ENCODE data around the gene EFNA3.

The EFNA3 gene

GRCh38 chr1:155078469-155079209 is at the start of gene EFNA3:
Gene EFNA3 (plus strand): TSS chr1:155078837. CDS start chr1:155078942, 105 bp downstream.
- peak; percentile 81 to 92 (median 82) for DNase-seq

- no peak for DNase-seq
Measured at GRCh38 chr1:155029513-155030242, 49.0 kb upstream of the EFNA3 start.

GRCh38 chr1:155030243-155030795 is 48.3 kb upstream of the EFNA3 start:
- DNase-seq, result no peak

DNA sequence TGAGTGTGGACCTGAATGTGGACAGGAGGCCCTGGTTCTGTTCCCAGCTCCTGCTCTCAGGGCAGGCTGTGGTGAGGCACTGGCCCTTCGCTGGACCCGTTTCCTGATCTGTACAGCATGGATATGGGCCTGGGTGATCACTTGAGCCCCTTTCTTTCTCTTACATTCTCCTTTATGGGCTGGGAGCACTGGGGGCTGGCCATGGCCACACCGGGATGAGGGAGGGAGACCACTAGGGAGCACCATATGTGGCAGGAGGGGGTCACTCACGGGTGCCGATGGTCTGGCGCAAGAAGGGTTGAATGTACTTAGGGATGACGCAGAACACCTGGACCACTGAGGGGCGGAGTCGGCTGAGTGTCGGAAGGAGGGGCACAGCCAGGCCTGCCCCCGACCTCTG is 47.7 kb upstream of the EFNA3 start:
- DNase-seq, result no peak

GRCh38 chr1:155032886-155033285 is 45.8 kb upstream of the EFNA3 start:
- no peak for DNase-seq

DNA sequence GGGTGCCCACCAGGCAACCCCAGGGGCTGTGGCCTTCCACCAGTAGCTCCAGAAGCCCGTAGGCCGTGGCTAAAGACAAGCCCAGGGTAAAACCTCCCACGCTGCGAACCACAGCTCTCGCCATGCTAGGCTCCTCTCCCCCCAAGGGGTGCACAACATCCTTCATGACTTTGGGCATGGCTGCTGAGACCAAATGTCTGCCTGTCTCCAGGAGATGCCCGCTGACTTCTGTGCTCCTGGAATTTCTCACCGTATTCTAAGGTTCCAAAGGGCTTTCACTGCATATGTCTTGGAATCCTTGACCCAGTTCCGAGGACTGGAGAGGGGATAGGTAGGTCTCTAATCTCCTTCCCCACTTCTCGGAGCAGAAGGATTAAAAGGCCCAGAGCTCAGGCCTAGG is 45.1 kb upstream of the EFNA3 start, which contains the start of the genes DCST1 and DCST2:
DCST1 (plus strand) TSS at position 301 of the 400 bp plus-strand sequence. CDS start 213 bp downstream, outside the sequence.
DCST2 (minus strand) TSS at position 258 of the 400 bp plus-strand sequence; CDS start at position 178, 80 bp downstream.
- DNase-seq, result no peak

DNA sequence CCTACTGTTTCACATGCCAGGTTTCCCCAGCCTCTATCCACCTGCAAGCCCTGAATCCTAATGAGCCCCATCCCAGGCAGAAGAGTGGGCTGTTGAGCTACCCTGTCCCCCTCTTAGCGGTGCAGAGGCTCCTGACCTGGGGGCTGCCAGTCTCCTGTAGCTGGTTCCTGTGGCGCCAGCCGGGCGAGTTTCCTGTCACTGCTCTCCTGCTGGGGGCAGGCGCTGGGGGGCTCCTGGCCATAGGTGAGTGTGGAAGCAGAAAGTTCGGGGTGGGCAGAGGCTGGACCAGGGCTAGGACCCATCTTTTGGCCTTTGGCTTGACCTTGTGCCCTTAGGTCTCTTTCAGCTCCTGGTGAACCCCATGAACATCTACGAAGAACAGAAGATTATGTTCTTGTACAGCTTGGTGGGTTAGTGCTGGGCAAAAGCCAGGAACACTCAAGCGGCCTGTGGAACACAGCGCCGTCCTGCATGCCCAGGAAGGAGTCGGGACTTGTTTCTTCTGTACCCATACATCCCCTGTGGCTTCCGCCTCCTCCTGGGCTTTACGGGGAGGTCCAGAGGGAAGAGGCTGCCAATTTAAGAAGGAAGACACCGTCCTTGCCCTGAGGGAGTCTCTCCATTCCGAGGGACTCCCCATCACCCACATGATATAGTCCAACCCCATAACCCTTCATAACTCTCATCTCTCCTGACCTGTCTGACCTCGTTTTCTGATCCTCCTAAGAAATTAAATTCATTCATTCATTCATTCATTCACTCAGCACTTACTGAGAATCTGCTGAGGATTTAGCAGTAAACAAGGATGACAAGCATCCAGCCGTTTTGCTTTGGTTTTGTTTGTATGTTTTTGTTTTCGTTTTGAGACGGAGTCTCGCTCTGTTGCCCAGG is 44.1 kb upstream of the EFNA3 start:
- DNase-seq, result no peak

DNA sequence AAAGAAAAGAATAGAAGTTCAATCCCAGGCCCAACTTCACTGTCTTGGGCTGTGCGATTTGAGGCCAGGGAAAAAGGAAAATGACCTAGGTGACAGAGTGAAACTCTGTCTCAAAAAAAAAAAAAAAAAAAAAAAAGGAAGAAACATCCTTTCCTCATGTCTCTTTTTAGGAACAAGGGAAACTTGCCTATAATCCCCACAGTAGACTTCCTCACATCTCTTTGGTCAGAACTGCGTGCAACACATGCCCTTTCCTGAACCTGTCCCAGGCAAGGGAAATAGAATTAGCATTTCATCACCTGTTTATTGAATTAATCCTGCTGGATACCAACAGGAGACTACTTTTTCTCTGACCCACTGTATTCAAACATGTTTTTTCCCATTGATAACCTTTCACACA is 42.7 kb upstream of the EFNA3 start:
- DNase-seq, result no peak

- no peak for DNase-seq
Measured at GRCh38 chr1:155037043-155037442, 41.6 kb upstream of the EFNA3 start.

GRCh38 chr1:155037851-155038441 is 40.7 kb upstream of the EFNA3 start:
- DNase-seq, result no peak

DNA sequence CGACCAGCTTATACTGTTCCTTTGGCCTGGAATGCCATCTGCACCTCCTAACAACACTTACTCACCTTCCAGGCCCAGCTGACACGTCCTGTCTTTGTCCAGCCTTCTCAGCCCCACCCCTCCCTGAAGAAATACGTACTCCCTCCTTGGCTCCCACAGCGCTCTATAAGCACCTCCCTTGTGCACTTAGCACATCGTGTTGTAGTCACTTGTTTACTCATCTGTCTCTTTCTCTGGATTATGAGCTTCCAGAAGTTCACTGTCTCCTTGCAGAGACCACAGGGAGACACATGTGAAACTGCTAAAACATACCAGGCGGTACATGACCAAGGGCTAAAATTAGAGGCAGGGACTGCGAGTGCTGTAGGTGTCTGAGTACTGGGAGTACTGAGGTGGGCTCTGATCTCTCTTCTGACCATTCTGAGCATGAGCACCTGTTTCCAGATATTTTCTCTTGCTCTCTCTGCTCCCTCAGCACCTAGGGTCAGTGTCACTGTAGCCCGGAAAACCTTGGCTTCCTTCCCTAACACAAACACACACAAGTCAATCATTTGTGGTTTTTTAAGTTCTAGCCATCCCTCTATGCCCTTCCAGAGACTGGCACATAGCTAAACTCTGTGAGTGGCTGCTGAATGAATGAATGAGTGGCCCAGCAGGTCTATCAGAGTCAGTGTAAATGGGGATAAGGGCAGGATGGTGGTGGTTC is 39.9 kb upstream of the EFNA3 start:
- no peak for DNase-seq

- DNase-seq, result no peak
Measured at GRCh38 chr1:155039308-155039669, 39.3 kb upstream of the EFNA3 start.

DNA sequence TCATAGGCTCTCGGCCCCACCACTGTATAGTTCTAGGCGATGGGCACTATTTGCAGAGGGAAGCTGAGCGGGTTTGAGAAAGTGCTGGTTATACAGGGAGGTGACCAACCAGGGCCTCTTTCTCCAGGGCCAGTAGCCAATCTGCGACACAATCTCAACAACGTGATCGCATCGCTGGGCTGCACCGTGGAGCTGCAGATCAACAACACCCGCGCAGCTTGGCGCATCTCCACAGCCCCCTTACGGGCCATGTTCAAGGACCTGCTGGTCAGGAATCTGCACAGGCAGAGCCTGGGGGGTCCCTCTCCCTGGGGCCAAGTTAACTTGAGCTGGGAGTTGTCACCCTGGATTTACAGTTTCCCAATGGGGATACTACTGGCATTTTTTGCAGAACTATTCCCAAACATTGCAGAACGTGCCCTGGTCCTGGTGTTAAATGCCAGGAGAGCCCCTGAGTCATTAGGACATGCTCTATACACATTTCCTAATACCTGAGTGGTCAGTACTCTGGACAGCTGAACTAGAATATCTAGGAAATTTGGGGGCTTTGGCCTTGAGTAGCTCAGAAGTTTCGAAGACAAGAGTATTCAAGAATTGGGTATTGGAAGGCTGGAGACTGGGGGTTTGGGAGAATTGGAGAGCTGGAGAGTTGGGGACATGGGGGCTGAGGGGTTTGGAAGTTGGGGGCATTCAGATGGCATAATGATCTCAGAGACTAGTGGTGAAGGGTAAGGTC is 38.1 kb upstream of the EFNA3 start:
- no peak for DNase-seq

GRCh38 chr1:155042789-155043188 is 35.8 kb upstream of the EFNA3 start:
- no peak for DNase-seq

GRCh38 chr1:155043301-155043702 is 35.3 kb upstream of the EFNA3 start:
- DNase-seq, result peak in 1 of 3 experiments; percentile 16

DNA sequence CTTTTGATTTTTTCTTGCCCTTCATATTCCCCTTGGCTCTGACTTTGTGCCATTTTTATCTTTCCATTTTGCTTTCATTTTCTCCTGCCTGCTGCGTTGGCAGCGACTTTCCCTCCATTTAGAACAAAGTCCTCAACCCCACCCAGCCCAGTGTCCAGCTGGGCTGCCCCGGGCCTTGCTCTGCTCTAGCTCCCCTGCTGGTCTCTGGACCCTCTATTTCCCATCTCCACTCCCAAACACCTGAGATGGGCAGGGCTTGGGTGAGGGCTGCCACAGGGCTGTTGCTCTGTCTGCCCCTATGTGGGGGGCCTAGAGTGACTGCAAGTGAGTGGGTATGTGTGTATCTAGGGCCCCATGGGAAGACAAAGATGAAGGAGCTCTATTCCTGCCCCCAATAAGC is 34.8 kb upstream of the EFNA3 start:
- DNase-seq, result no peak

GRCh38 chr1:155044365-155044764 is 34.3 kb upstream of the EFNA3 start:
- DNase-seq, result no peak

- DNase-seq, result peak; percentile 52 to 75 (median 72)
Measured at GRCh38 chr1:155044812-155045657, 33.6 kb upstream of the EFNA3 start.

DNA sequence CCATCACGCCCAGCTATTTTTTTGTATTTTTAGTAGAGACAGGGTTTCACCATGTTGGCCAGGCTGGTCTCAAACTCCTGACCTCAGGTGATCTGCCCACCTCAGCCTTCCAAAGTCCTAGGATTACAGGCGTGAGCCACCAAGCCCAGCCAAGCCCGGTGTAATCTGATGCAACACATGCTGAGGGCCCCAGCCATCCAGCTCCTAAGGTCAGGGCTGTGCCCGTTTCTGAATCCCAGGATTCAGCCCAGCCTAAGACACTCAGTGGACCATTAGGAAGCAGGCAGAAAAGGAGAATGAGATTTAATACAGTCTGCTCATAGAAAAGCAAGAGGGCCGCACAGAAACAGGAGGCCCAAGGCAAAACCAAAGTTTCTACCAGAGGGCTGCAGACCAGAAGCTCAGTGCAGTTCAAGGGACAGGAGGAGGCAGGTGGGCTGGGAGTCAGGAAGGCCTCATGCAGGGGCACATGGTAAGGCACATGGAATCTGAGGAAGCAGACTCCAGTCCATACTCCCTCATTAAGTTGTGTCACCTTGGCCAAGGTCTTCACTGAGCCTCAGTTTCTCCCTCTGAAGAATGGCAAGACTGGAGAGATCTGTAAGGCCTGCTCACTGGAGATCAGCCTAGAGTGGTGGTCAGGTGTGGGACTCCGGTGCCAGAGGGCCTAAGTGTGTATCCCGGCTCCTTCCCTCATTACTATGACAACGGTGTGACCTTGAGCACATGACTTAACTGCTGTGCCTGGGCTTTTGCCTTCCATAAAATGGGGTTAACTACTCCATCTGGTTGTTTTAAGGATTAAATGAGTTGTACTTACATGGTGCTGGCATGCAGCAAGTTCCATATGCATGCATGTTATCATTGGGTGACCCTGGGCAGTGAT is 29.9 kb upstream of the EFNA3 start:
- DNase-seq, result no peak

All from NCI-H1417 (cell line).